COLO668 (cell line): ENCODE results near the gene SERPIND1.

ENCODE experiments used
- DNase-seq: peaks from one replicate; lab custom pipeline; 2025; ENCODE audit not compliant: unreplicated experiment; lab: John Stamatoyannopoulos, UW

Gene SERPIND1

GRCh38 chr22:20771918-20772625 lies 1.8 kb upstream of the SERPIND1 start:
- no peak for DNase-seq

- no peak for DNase-seq
These were observed 969 bp downstream of the SERPIND1 start for GRCh38 chr22:20774882-20775281.

DNA sequence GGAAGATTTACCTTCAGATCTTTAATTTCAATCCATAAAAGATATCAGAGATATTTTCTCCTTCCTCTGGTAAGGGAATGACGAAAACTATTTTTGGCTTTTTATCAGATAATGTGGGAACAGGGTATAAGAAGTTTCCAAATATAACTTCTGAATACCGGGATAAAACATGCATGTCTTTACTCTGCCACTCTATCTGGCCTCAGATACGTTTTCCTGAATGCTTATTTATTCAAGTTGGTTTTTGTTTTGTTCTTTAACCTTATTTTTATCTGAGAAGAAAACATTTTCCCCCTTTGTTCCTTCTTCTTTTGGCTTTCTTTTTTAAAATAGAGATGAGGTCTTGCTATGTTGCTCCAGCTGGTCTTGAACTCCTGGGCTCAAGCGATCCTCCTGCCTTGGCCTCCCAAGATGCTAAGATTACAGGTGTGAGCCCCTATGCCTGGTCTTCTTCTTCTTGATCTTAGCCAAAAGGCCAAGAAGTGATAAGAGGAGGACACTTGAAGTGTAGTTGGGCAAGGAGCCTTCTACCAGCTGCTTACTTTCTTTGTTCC lies 1.5 kb downstream of the SERPIND1 start:
- no peak for DNase-seq

- no peak for DNase-seq
These were observed 2.9 kb downstream of the SERPIND1 start for GRCh38 chr22:20776624-20777405.

DNA sequence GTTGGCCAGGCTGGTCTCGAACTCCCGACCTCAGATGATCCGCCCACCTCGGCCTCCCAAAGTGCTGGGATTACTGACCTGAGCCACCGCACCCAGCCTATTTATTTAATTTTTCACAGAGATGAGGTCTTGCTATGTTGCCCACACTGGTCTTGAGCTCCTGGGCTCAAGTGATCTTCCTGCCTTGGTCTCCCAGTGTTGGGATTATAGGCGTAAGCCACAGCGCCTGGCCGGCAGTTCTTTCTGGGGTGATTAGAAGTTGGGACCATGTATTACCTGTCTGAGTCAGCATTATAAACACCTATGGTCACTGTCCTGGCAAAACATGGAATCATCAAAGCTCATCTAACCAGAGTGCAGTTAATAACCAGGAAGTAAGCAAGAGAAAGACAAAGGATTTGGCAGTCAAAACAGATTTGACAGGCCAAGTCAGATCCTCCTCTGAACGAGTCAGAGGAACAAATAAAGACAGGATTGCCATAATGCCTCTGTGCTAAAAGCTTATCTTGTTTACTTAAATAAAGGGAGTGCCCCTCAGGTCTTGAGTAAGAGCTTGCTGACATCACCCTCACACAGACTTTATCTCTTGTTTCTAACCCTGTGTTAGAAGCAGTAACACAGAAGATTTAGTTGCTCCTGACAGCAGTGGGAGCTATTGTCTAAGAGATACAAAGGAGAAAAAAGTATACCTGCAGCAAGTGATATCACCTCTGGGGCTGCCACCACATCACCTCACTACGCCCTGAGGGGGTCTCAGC lies 3.7 kb downstream of the SERPIND1 start:
- DNase-seq: peak; percentile 12

GRCh38 chr22:20779014-20779817 lies 5.3 kb downstream of the SERPIND1 start:
- DNase-seq: no peak

GRCh38 chr22:20779818-20780158 lies 5.9 kb downstream of the SERPIND1 start:
- no peak for DNase-seq

DNA sequence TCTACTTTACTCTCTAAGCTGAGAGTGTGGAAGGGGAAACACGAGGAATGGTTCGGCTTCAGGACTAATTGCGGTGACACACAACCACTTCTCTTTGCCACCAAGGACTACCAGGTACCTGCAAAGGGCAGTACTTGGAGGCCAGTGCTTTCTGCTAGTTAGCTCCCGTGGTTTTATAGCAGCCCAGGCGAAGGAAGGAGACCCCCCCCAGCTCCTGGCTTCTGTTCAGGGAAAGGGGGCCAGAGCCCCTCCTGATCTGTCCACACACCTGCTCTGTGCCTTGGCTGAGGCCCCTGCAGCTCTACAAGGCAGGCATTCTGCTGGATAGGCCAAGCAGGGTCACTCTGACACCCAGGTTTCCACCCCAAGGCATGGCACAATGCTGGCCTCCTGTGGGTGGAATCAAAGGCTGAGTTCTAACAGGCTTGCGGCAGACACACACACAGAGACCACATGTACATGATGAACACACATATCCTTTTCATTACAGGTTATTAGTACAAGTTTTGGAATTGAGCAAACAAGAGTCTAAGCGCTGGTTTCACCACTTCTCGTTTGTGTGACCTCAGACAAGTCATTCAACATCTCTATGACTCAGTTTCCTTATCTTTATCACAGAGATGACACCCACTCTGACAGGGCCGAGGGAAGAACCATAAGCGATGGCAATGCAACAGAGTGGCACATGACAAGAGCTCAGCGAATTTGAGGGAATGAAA lies 7.5 kb downstream of the SERPIND1 start:
- no peak for DNase-seq

GRCh38 chr22:20782083-20782482 lies 8.2 kb downstream of the SERPIND1 start:
- no peak for DNase-seq

- no peak for DNase-seq
These were observed 8.8 kb downstream of the SERPIND1 start for GRCh38 chr22:20782596-20783299.

GRCh38 chr22:20783300-20783673 lies 9.4 kb downstream of the SERPIND1 start:
- DNase-seq: no peak

DNA sequence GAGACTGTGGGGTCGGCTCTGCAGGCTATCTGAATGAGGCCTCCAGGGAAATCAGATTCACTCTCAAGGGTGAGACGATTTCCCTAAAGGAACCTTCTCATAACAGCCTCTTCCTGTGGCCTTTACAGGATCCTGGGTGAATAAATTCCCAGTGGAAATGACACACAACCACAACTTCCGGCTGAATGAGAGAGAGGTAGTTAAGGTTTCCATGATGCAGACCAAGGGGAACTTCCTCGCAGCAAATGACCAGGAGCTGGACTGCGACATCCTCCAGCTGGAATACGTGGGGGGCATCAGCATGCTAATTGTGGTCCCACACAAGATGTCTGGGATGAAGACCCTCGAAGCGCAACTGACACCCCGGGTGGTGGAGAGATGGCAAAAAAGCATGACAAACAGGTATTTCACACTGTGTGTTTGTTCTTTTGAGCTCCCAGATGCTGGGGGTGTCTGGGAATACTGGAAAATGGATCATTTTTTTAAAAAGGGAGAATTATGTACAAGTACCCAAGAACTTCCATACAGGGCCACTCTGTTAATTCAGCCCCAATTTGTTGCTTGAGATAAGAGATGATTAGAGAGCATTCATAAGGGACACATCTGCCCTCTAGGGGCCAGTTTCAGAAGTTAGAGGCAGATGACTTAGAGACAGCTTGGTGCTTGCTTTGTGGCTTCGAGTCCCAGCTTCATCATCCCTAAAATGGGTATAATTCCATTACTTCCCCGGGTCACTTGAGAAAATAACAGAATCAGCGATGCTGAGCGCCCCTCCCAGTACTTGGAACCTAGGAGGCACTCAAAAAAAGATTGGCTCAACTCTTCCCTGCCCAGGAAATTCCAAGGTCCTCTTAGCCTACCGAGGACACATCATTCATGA lies 10.2 kb downstream of the SERPIND1 start:
- DNase-seq: peak; percentile 40

GRCh38 chr22:20785415-20785814 lies 11.5 kb downstream of the SERPIND1 start:
- no peak for DNase-seq

DNA sequence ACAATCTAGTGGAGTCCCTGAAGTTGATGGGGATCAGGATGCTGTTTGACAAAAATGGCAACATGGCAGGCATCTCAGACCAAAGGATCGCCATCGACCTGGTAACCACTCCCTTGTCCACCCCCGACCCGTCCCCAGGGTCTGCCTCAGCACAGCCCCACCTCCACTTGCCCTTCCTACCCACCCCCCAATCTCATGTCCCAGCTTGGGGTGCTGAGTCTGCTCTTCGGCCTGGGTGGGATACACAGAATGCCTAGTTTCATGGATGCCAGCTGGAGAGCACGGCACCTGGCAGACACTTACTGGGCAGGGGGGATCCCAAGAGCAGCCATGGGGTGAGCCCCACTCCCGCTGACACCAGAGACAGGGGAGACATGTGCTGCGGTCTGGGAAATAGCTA lies 12.1 kb downstream of the SERPIND1 start:
- DNase-seq: no peak

- no peak for DNase-seq
These were observed 12.6 kb downstream of the SERPIND1 start for GRCh38 chr22:20786536-20786979.

DNA sequence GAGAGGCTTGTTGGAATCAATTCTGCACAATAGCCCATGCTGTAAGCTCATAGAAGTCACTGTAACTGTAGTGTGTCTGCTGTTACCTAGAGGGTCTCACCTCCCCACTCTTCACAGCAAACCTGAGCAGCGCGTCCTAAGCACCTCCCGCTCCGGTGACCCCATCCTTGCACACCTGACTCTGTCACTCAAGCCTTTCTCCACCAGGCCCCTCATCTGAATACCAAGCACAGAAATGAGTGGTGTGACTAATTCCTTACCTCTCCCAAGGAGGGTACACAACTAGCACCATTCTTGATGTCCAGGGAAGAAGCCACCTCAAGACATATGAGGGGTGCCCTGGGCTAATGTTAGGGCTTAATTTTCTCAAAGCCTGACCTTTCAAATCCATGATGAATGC lies 13.3 kb downstream of the SERPIND1 start:
- DNase-seq: no peak

GRCh38 chr22:20787746-20788626 lies 14.1 kb downstream of the SERPIND1 start:
- DNase-seq: no peak
